ENCODE data around the gene RAB26.

Gene RAB26

DNA sequence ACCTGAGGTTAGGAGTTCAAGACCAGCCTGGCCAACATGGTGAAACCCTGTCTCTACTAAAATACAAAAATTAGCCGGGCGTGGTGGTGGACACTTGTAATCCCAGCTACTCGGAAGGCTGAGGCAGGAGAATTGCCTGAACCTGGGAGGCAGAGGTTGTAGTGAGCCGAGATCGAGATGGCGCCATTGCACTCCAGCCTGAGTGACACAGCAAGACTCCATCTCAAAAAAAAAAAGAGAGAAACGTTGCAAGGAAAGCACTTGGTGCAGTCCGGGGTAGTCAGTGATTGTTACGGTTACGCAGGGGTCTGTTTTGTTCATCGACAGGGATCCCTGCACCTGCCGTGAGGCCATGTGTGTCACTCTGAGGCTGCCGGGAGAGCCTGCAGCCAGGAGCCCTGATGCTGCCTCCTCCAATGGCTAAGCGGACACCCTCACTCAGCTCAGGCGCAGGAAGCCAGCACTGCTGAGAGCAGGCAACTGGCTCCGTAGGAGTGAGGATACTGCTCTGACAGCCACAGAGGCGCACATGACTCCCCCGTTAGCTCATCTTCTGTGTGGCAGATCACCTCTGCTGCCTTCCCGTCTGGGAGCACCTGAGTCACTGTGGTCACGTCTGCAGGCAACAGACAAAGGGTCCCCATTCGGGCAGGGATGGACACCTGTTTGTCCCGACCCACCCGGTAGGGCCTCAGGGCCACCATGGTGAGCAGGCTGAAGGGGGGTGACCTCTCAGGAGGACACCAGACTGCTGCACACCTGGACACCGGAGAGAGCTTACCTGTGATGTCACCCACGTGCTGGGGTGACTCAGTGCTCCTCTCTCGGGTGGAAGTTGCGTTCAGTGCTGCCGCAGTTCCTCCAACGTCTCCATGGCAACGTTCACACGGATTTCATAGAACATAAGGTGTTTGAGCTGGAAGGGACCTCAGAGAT lies 5.2 kb upstream of the RAB26 start:
- DNase-seq (ENCODE audit: low read depth): no peak

DNA sequence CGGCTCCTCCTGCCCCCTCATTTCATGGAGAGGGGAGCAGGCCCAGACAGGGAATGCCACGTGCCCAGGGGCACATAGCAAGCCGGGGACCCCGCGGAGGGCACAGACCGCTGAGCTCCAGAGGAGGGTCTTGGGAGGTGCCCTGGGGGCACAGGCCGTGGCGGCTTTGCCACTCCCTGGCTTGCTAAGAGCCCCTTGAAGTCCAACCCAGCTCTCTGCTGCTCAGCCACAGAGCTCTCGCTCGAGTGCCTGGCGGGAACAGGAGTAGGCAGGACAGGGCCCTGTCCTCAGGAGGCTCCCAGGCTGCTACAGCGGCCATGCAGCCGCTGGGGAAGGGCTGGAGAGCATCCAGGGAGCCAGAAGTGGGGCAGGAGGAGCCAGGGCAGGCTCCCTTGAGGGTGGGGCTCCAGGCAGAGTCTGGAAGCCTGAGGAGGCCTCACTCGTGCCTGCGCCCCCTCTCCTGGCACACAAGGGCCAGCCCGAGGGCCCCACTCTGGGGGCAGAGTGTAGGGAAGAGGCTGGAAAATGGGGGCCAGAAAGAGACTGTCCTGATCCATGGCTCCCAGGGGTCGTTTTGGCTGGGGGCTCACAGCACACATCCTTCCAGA lies 4.4 kb upstream of the RAB26 start:
- DNase-seq (ENCODE audit: low read depth): no peak

DNA sequence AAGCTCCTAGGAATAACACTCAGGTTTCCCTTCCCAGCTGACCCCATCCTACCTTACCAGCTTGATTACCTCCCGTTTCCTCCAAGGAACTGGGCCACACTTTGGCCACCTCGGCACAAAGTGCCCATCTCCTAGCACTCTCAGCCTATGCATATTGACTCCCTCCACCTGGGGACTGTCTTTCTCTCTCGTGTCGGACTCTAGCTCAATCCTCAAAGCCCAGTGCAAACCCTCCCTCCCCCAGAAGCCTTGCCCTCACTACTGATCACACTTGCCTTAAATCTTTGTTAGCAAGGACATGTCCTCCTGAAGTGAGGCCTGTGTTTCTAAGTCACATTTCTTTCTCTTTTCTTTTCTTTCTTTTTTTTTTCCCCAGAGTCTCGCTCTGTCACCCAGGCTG lies 2.6 kb upstream of the RAB26 start:
- DNase-seq (ENCODE audit: low read depth): no peak

DNA sequence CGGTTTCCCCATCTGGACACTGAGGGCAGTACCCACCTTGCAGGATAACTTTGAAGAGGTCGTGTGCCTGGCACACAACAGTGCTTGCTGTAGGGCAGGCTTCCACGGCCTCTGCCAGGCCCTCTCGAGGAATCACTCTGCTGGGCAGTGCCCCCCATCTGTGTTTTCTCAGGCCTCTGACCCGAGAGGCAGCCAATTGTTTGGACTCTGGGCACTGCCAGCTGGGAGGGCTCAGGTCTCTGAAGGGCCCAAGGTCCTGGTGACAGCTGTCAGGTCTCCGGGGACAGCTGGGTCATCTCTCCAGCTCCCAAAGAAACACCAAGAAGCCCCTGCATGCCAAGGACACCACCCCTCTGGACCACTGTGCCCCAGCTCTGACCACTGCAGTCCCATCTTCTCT lies 1.0 kb upstream of the RAB26 start:
- no peak for DNase-seq (ENCODE audit: low read depth)

DNA sequence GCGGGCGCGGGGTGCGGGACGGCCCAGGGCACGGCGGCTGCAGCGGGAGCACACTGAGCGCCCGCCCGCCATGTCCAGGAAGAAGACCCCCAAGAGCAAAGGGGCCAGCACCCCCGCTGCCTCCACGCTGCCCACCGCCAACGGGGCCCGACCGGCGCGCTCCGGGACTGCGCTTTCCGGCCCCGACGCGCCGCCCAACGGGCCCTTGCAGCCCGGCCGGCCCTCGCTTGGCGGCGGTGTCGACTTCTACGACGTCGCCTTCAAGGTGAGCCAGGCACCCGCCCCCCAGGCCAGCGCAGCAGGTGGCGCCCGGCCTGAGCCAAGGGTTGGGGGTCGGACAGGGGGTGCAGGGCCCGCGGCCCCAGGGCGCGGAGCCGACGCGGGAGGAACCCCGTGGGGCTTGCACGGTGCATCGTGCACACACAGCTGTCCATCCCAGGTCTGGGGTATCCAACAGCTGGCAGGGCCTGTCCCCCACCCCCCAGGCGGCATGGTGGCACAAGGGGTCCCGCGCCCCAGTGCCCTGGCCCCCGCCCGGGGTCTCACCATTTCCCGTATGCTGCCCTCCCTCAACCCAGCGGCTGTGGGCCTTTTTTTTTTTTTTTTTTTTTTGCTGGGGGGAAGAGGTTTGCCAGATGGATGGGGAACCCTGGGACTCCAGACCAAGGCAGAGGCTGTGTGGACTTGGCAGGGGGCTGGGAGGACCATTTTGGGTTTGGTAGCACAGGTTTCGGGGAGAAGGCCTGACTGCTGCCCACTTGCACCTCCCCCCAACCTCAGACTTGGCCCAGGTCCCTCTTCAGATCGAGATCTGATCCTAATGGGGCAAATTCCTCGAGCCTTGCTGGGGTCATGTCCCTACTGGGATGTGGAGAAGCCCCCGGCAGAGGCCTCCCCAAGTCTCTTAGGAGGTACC lies 547 bp downstream of the RAB26 start:
- DNase-seq (ENCODE audit: low read depth): no peak

DNA sequence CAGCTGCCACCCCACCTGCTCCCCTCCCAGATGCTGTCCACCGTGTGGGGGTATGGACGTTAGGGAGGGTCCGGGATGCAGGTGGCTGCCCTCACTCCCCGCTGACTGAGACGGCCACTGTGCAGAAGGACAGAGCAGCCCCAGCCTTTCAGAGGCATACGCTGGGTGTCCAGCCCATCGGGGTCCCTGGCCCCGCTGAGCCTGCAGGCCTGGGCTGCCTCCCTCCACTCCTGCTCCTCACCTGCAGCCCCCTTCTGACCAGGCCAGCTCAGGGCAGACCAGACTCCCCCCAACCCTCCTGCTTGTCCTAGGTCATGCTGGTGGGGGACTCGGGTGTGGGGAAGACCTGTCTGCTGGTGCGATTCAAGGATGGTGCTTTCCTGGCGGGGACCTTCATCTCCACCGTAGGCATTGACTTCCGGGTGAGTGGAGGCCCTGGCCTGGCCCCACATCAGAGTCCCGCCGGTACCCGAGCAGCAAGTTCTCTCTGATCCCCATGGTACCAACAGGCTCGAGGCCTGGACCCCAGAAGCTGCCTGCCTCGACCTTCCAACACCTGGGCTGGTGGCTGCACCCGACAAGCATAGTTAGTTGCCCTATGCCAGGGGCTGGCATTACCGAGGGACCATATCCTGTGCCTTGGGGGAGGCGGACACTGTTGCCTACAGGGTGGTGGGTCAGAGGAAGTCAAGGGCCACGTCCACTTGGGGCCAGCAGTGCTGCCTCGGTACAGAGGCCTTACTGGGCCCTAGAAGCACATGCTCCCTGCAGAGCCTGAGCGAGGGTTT lies 1.4 kb downstream of the RAB26 start:
- no peak for DNase-seq (ENCODE audit: low read depth)

DNA sequence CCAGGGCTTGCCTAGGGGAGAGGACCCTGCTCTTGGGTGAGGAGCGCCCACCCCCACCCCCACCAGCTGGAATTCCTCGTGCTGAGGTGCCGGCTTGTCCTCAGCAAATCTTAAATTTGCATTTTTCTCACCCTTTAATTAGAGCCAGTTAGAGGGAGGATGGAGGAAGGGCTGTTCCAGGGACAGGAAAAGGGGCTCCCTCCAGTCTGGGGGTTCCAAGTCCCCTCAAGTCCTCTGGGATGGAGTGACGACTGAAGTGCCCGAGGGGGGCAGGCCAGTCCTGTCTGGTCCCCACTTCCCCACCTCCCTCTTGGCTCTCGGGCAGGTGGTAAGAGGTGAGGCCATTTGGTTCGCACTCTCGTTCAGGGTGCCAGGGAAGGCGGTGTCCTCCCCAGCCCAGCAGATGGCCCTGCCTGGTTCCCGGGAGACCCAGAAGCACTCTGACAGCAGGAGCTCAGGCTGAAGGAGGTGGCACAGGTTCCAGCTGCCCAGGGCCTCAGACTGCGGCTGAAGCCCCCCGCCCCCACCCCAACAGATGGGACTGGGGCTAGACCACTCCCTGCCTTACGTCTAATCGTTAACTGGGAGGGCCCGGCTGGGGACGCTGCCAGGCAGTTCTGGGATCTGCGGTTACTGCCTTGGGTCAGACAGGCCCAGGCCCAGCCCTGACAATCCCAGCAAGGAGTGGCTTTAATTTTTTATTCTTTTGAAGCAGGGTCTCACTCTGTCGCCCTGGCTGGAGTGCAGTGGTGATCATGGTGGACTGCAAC lies 2.2 kb downstream of the RAB26 start:
- no peak for DNase-seq (ENCODE audit: low read depth)

DNA sequence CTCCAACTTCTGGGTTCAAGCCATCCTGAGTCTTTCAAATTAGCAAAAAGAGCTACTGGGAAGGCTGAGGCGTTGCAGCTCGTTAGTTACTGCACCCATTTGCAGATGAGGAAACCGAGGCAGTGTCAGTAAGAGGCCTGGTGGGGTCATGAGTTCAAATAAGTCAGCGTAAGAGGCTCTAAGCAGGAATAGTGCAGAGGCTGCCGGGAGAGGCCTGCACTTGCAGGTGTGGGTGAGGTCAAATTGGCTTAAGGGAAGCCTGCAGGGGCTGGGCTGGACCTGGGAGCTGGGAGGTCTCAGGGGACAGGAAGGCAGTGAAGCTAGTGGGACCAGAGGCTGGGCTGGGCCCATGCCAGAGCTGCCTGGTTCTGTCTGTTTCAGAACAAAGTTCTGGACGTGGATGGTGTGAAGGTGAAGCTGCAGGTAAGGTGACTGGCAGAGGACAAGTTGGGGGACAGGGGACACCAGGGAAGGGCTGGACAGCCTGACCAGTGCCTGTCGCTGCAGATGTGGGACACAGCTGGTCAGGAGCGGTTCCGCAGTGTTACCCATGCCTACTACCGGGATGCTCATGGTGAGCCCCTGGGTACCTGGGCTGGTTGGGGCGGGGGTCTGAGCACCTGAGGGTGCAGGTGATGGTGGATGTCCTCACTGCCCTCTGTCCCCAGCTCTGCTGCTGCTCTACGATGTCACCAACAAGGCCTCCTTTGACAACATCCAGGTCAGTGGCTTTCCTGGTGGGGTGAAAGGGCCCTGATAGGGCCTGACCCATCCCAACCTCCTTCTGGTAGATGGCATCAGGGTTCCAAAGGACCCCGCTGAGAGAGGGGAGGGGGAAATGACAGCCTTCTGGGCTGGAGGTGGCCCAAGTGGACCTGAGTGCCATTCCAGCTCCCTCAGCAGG lies 3.0 kb downstream of the RAB26 start:
- DNase-seq (ENCODE audit: low read depth): no peak

DNA sequence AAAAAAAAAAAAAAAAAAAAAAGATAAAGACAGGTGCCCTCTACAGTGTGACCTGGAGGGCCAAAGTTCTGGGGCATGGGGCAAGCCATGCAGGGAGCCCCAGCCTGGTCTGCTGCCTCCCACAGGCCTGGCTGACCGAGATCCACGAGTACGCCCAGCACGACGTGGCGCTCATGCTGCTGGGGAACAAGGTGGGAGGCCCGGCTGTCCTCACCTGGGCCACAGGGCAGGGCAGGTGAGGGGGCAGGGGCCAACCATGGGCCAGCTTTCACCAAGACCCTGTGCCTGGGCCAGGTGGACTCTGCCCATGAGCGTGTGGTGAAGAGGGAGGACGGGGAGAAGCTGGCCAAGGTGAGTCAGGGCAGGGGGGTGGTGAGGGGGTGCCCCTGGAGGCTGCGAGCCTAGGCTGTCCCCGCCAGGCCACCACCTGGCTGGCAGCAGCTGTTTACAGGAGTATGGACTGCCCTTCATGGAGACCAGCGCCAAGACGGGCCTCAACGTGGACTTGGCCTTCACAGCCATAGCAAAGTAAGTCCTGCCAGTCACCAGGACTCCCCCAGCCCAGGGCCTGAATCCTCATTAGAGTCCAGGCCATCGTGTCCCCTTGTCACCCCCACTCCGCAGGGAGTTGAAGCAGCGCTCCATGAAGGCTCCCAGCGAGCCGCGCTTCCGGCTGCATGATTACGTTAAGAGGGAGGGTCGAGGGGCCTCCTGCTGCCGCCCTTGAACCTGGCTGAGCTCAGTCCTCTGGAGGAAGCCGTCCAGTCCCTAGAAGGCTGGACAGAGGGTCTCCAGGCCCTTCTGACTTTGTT lies 4.5 kb downstream of the RAB26 start:
- DNase-seq (ENCODE audit: low read depth): no peak

DNA sequence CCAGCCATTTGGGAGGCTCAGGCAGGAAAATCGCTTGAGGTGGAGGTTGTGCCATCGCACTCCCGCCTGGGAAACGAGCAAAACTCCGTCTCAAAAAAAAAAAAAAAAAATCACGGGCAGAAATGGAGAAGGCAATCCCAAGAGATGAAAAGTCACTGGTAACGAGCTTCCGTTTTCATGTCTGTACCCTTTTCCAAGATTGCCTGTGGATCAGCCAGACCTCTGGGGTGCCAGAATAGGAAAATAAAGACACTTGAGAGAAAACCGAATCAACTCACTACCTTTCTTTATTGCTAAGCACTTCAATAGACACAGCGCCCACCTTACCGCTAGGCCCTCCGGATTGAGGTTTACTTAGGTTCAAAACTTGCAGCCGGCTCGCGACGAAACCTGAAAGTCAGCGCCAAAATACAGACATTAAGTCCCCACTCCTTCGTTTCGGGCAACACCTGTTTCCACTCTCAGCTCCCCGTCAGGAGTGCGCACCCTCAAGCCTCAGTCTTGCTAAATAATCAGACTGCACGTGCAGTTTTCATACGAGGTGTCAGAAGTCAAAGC lies 6.2 kb downstream of the RAB26 start:
- no peak for DNase-seq (ENCODE audit: low read depth)

DNA sequence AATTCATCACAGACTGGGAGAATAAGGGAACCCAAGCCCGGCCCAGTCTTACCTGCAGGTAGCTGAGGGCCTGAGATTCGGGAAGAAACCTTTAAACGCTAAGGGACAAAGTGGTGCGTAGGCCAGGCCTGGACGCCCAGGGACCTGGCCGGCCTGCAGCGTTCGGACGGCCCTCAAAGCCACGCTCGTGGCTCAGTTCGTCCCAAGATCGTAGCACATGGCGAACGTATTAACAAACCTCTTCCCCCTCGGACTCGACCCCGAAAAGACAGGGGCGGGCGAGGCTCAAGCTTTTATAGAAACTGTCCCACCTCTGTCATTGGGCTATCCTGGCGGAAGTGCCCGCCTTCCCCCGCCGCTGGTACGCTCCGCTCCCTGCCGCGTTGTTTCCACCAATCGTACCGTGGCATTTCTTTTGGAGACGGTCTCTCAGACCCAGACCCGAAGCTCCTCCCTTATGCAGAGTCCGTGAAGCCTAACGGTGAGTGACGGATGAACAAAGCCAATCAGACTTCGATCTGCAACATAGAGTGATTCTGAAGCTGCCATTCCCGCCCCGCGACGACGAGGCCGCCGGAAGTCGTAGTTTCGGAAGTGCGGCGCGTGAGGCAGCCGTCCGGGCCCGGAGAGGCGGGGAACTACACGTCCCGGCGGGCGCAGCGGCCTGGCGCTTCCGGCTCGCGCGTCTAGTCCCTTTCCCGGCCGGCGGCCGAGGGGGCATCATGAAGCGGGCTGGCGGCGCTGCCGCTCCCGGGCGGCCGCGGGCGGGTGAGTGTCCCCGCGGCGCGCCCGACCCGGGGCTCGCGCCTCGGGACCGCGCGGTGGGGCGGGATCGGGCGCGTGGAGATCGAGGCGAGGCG lies 6.9 kb downstream of the RAB26 start, which contains the start of gene TRAF7:
Gene TRAF7 (plus strand): TSS at position 692 of the 860 bp plus-strand sequence. CDS start 8,139 bp downstream, outside the sequence.
- peak; percentile 94 for DNase-seq (ENCODE audit: low read depth)

DNA sequence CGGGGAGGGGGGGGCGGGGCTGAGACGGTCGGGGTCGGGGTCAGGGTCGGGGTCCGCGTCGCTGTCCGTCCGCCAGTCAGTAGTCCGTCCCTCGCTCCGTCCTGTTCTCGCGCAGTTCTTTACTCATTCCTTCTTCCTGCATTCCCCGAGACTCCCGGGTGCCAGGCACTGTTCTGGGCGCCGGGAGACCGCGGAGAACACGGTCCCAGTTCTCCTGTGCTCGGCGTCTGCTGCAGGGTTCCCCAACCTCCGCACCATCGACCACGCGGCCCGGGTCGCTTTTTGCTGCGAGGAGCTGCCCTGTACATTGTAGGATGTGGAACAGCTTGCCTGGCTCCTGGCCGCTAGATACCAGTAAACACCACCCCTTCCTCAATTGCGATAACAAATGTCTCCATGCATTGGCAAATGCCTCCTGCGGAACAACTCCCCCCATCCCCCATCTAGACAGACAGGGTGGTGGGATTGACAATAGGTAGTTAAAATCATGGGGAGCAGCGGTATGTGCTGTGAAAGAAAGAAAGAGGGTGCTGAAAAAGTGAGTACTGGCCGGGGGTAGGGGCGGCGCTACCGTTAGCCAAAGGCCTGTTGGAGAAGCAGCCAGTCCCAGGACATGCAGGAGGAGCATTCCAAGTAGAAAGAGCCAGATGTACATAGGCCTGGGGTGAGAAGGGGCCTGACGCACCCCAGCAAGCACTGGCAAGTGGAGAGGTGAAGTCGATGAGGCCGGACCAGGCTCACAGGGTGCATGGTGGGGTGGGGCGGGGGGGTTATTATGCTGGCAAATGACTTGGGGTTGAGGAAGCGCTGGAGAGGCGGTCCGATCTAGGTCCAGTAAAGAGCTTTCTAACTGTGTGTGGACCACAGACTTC lies 7.8 kb downstream of the RAB26 start:
- no peak for DNase-seq (ENCODE audit: low read depth)

DNA sequence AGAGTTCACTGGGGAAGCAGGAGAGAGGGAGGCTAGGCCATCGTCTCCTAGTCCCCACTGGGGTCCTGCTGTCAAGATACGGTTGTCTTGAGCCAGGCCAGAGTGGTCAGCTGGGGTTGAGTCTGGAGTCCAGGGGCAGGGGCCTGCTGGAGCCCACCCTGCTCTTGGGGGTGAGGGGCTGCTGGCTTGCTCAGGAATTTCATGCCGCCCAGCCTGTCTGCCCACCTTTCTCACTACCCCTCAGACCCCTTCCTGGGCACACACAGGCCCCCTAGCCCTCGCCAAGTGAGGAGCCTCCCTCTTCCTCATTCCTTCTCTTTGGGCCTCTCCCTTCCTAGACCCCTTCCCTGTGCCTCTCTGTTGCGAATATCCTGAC lies 8.4 kb downstream of the RAB26 start:
- DNase-seq (ENCODE audit: low read depth): no peak

DNA sequence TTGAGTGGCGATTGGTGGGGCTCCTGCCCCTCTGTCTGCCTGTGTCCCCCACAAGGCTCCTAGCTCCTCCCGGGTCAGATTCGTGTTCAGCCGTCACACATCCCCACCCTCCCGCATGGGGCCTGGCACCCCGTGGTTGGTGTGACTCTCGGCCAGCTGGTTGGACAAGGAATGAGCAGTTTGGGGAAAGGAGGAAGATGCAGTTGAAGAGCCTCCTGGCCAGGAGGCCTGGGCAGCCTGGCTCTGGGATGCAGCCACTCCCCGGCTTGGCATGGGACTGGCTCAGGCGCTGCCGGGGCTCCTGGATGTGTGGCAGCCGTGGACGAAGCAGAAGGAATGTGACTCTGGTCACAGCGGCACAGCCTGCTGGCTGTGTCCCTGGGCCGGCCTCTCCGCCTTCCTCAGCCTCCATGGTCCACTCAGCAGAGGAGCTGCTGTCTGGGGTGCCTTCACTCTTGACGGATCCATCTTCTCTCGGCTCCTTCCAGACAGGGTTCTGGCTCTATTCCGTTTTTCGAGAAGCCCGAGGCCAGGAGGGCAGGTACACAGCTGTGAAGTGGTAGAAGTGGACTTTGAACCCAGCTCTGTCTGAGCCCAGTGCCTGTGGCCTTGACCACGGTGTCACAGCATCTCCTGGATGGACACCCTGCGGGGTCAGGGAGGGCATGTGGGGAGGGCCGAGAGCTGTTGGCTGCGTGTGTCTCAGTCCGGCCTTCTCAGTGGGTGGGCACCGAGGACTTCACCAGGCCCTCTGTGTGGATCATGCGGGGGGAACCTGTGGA lies 9.2 kb downstream of the RAB26 start:
- no peak for DNase-seq (ENCODE audit: low read depth)

DNA sequence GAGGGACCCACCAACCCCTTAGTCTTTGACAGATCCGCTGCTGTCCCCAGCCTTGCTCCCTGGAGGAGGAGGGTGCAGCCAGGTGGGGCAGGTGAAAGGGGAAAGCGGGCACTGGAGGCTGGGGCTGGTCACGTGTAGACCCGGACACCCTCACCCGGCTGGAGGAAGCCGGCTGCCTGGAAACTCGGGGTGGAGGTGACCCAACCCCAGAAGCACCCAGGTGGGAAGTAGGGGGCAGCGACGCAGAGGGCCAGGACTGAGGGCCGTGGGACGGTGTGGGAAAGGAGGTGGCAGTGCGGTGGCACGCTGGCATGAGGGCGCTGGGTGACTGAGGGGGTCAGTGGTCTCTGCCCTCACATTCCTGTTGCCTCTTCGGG lies 9.8 kb downstream of the RAB26 start:
- no peak for DNase-seq (ENCODE audit: low read depth)
